ENCODE results near the gene BARHL1.

BARHL1 gene

DNA sequence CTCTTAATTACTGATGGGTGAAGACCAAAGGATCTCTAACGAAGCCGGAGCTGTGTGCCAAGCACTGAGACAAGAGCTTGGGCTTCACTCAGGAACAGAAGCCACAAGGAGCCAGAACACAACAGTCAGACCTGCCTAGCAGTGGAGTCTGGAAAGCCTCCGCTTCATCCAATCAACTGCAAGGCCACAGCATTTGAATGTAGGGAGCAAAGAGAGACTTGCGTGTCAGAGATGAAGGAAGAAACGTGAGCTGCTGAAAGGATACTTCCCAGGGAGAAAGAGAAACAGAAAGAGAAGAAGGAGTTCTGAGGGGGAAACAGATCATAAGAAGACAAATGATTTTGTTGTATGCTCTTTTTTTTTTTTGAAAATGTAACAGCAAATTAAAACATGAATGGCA lies 43.9 kb downstream of the BARHL1 start:
- DNase-seq = no peak

DNA sequence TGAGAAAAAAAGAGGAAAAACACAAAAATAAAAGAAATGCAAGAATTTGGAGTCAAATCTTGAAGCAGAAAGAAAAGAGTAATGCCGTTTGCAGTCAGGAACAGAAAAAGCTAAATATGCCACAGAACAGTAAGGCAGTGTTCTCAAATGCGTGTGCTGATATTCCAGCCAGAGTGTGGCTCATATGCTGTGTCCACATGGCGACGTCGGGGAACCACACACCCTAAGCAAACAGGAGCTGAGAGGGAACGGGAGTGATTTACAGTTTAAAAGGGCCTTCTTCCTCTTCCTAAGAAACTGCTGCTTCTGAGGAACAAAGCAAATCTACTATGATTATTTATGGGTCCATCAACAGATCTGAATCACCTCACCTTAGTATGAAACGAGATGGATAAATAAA lies 44.7 kb downstream of the BARHL1 start:
- no peak for DNase-seq

DNA sequence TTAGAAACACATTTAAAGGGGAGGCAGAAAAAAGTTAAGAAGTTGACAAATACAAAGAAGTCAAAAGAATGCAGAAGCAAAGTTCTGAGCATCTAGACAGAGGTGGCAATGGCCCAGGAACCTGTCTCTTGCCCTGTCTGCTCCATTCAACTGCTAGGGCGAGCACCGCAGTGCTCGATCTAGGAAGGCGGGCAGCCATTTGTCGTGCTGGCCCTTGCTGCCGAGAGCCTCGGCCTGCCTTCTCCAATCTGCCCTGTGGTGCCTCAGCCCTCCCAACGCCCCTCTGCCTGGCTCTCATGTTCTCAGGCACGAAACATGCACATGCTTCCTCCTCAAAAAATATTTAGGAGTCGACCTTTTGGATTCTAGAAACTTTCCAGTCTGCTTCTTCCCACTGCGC lies 45.2 kb downstream of the BARHL1 start:
- DNase-seq = no peak

DNA sequence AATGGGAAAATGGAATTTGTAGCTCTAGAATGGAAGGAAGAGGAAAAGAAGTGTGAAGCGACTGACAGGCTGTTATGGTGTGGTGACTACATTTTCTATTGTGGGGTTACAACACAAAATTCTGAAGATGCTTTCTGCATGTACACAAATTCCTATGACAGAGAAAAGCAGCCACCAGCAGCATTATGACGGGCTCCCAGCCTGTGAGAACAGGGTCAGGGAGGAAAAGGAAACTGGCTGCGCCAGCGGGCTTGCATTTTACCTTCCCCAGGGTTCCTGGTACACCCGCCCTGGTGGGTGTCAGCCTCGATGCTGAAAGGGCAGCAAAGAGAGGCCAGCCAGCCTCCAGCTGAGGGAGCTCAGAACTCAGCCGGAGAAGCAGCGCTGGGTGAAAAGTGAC lies 46.3 kb downstream of the BARHL1 start:
- no peak for DNase-seq

DNA sequence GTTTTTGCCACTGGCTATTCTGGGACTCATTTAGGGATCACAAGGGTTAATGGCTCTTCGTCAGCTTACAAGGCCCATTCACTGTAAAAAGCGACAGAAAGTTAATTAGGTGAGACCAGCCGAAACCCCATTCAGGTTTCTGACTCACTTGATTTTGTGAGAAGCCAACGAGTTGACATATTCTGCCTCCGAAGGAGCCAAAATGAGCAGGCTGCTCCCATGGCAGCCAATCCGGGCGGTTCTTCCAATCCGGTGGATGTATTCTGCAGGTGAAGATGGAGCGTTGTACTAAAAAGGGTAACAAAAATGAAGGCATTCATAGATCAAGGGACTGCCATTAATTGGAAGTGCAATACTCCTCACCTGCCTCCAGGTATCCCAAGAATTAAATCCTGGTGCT lies 47.7 kb downstream of the BARHL1 start:
- DNase-seq = no peak

DNA sequence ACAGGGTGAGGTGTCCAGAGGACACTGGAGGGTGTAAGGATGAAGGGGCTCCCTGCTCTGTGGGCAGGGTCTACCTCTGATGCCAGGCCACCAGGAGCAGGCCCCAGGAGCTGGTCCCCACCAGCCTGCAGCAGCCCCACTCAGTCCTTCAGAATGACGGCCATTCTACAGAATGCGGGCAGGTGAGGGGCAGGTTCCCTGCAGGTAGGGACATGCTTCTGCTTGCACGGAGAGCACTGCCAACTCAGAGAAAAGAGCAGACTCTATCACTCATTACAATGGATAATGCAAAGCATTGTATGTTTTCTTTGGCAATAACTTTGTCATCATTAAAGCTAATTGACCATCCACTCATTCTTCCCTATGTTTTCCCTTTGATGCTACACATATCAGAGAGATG lies 48.4 kb downstream of the BARHL1 start:
- no peak for DNase-seq

DNA sequence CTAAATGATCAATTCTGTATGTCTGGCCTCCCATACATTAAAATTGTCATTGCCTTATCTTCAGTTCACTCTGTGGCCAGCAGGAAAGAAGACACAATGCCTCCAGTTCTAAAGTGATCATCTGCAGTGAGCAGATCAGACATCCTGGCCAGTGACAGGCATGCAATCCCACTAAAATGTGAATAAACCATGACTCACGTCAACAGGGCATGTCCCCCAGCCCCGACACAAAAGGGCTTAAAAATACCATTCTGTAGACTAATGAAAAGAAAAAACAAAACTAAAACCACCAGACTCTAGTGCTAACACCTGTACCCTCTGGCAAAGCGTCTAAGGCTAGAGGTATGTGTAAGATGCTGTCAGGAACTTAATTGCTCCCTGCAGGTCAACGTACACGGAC lies 48.9 kb downstream of the BARHL1 start:
- no peak for DNase-seq

DNA sequence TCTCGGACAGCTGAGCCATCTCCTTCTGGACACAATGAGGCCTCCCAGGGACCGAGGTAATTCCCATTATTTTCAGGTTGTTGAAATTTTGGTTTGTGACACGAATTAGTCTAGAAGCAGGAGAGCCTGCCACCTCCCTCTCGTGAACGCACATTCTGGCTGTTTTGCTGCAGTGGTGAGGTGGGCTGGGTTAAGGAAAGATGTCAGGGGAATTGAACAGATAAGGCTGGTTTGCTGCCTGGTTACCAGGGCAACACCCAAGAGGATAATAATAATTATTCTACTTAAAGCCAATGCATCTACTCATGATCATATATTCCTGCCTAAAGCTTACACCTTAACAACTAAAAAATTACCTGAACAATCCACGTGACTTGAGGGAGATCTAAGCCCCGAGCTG lies 49.3 kb downstream of the BARHL1 start:
- DNase-seq = no peak

DNA sequence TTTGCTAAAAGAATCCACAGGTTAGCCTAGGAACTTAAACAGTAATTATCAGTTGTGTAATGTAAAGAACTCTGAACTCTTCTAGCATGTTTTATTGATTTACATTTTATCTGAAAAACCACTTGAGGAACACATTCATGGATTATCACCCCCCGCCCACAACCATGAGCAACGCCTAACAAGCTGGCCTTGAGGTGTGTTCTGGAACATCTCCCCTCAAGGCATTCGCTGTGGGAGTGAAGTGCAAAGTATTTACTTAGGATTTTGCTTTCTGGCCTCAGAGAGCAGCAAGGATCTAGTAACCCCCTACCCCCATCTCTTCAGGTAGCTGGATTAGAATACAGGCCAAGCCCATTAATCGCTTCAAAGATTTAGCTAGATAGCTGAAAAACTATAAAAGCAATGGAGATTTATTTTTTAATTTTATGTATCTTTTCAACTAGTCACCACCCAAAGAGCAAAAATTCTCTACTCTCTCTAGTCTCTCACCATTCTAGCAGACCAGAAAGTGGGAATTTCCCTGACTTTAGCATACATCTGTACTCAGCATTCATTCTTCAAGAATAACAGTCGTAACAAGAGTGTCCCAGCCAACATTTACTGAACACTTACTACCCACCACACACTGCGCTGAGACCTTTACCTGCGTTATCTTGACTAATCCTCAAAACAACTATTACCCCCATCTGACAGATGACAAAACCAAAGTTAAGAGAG lies 50.2 kb downstream of the BARHL1 start:
- DNase-seq = no peak

DNA sequence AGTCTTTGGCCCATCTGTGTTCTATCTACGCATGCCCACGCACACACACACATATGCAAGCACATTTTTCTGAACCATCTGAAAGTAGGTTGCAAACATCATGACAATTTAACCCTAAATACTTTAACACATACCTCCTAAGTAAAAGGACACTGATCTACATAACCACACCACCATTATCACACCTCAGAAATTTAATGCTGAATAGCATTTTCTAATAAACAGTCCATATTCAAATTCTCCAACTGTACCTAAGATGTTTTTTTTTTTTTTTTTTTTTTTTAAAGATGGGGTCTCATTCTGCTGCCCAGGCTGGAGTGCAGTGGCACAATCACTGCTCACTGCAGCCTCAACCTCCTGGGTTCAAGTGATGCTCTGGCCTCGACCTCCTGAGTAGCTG lies 51.9 kb downstream of the BARHL1 start:
- DNase-seq = no peak

DNA sequence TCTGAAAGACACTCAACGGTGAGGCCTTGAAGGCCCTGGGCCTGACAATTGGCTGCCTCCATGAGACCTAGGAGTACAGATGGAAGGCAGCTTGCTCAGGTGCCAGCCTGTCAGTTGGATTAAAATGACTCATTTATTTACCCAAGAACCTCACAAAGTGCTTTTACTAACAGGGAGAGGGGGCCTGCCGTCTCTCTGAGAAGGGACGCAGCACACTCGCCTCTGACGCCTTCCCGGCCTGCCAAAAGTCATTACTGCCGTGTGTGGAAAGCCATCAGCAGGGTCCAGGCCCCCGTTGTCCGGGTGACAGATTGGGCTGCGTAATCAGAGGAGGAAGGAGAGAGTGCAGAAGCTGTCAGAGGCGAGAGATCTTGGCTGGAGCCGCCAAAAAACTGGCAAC lies 54.9 kb downstream of the BARHL1 start:
- no peak for DNase-seq

DNA sequence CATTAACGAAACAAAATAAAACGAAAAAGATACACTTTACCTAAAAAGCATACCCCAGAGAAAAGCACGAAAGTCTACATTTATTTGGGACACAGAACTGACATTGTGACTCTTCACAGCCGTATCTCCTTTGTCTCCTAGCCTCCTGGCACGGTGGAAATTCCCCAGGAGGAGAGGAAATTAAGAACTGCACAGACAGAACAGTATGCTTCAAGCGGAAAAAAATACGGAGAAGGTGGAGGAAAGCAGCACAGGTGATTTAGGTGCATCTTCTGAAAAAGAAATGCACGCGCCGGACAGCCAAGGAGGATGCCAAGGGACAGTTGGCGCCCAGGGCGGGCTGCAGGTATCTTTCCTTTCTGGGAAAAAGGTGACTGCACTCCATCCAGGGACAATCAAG lies 55.4 kb downstream of the BARHL1 start:
- no peak for DNase-seq

DNA sequence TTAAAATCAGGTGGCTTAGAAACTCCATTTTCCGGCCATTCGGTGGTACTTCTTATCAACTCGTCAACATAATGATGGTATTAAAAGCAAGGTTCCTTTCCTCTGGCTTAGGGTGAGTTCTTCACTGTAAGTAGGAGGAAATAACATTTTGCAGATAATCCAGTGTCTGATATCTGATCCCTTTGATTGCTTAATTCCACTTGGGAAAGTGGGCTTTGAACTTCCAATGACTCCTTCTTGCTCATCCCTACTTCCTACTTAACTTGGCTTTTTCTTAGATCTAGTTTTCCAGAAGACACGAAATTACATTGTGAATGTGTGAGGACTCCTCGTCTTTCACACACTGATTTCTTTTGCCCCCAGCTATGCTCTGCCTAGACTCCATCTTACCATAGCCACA lies 55.8 kb downstream of the BARHL1 start:
- DNase-seq = no peak

DNA sequence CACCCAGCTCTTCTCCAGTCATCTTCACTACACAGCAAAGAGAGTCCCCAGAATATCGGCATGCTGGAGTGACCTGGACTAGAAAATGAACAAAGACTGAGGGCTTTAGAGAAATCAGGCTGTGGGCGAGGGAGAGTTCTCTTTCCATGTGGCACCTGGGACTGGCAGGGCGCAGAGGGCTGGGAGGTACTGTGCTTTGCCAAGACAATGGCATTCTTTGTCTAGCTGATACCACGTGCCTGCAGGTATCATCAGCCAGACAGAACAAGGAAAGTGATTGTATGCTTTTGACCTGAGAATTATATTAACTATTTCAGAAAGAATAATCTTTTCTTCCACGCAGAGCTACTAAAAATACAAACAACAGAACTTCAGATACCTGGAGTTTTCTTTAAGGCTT lies 56.9 kb downstream of the BARHL1 start:
- DNase-seq = no peak

Data from activated gamma-delta T cell treated with Interleukin-2 at 50 U/mL for 16 hours (primary cell).